Measurements from ENCODE around the gene DNAAF1.

DNAAF1 gene

DNA sequence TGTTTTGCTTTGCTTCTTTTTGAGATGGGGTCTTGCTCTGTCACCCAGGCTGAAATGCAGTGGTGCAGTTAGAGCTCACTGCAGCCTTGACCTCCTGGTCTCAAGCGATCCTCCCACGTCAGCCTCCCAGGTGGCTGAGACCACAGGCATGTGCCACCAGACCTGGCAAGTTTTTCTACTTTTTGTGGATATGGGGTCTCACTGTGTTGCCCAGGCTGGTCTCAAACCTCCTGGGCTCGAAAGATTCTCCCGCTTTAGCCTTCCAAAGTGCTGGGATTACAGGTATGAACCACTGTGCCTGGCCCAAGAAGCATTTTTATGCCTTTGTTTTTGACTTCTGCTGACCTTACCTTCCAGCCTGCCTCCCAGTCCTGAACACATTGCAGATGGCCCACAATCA is 10.1 kb downstream of the DNAAF1 start:
- Histone ChIP-seq H3K9me2 (replicated peaks; ENCODE audit: control insufficient read depth, low read length) (no peaks in the 10 kb centered on the region), H3K4me3 (ENCODE audit: low read length) (no peak overlapping the region), H3F3A (ENCODE audit: control insufficient read depth, insufficient read depth) (no peaks in the 10 kb centered on the region), H3K79me2 (ENCODE audit: control insufficient read depth, low read length) (no peaks in the 10 kb centered on the region), H3K9me3 (ENCODE audit: control insufficient read depth, insufficient read depth, low read length) (no peaks in the 10 kb centered on the region), H4K20me1 (ENCODE audit: control insufficient read depth, insufficient read depth, low read depth, low read length) (no peaks in the 10 kb centered on the region), H3K36me3 (ENCODE audit: control insufficient read depth, low read length) (no peaks in the 10 kb centered on the region), H3K27me3 (ENCODE audit: control insufficient read depth, low read length) (peaks cover 24% of the 10 kb centered on the region), H3K27ac (ENCODE audit: low read depth, low read length) (no peak overlapping the region), H3K4me2 (ENCODE audit: low read length) (no peak overlapping the region), H3K4me1 (ENCODE audit: control insufficient read depth, low read length) (no peaks in the 10 kb centered on the region)
- no peak for TF ChIP-seq EZH2phosphoT487 (IDR thresholded peaks at IDR 0.05; ENCODE audit: borderline replicate concordance, low read length)
- no peak for TF ChIP-seq CTCF (IDR thresholded peaks at IDR 0.05; ENCODE audit: low read depth, low read length, poor library complexity, severe bottlenecking)

- no peak for TF ChIP-seq CTCF (IDR thresholded peaks at IDR 0.05; ENCODE audit: low read depth, low read length, poor library complexity, severe bottlenecking)
- TF ChIP-seq EZH2phosphoT487 (IDR thresholded peaks at IDR 0.05; ENCODE audit: borderline replicate concordance, low read length): no peak
These were observed 10.7 kb downstream of the DNAAF1 start for GRCh38 chr16:84155771-84156170.

DNA sequence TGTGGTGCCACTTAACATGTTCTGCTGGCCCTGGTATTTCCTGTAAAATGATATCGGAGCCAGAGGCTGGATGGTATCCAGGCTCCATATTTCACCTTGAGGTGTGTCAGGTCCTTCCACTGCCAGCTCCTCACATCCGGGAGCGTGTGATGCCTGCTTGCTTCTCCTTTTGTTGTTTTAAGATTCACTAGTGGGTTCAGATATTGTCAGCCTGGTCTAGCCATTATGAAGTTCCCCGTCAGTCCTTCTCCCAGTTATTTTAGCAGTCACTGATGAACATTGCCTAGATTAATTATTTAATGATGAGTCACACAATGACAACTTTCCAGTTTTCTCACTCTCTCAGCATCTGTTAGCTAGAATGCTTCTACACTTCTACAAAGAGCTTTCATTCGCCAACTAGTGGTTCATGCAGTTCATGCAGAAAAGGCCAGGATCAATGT is 11.3 kb downstream of the DNAAF1 start:
- H3K27ac ChIP-seq (ENCODE audit: low read depth, low read length): no peak overlapping the region
- H3K36me3 ChIP-seq (ENCODE audit: control insufficient read depth, low read length): no peaks in the 10 kb centered on the region
- H3K79me2 ChIP-seq (ENCODE audit: control insufficient read depth, low read length): no peaks in the 10 kb centered on the region
- no peaks in the 10 kb centered on the region for H4K20me1 ChIP-seq (ENCODE audit: control insufficient read depth, insufficient read depth, low read depth, low read length)
- H3K4me1 ChIP-seq (ENCODE audit: control insufficient read depth, low read length): no peaks in the 10 kb centered on the region
- peaks cover 26% of the 10 kb centered on the region for H3K27me3 ChIP-seq (ENCODE audit: control insufficient read depth, low read length)
- TF ChIP-seq EZH2phosphoT487 (IDR thresholded peaks at IDR 0.05; ENCODE audit: borderline replicate concordance, low read length): no peak
- peak; percentile 12 for TF ChIP-seq CTCF (IDR thresholded peaks at IDR 0.05; ENCODE audit: low read depth, low read length, poor library complexity, severe bottlenecking)
- H3K4me2 ChIP-seq (ENCODE audit: low read length): no peak overlapping the region
- no peaks in the 10 kb centered on the region for H3K9me2 ChIP-seq (replicated peaks; ENCODE audit: control insufficient read depth, low read length)
- H3K9me3 ChIP-seq (ENCODE audit: control insufficient read depth, insufficient read depth, low read length): no peaks in the 10 kb centered on the region
- no peak overlapping the region for H3K4me3 ChIP-seq (ENCODE audit: low read length)
- no peaks in the 10 kb centered on the region for H3F3A ChIP-seq (ENCODE audit: control insufficient read depth, insufficient read depth)

More at GRCh38 chr16:84155771-84156170, 10.7 kb downstream of the DNAAF1 start:
- no peaks in the 10 kb centered on the region for H4K20me1 ChIP-seq (ENCODE audit: control insufficient read depth, insufficient read depth, low read depth, low read length)
- no peak overlapping the region for H3K27ac ChIP-seq (ENCODE audit: low read depth, low read length)
- H3K9me3 ChIP-seq (ENCODE audit: control insufficient read depth, insufficient read depth, low read length): no peaks in the 10 kb centered on the region
- H3K36me3 ChIP-seq (ENCODE audit: control insufficient read depth, low read length): no peaks in the 10 kb centered on the region
- H3K4me3 ChIP-seq (ENCODE audit: low read length): no peak overlapping the region
- no peaks in the 10 kb centered on the region for H3F3A ChIP-seq (ENCODE audit: control insufficient read depth, insufficient read depth)
- no peak overlapping the region for H3K4me2 ChIP-seq (ENCODE audit: low read length)
- peaks cover 24% of the 10 kb centered on the region for H3K27me3 ChIP-seq (ENCODE audit: control insufficient read depth, low read length)
- no peaks in the 10 kb centered on the region for H3K4me1 ChIP-seq (ENCODE audit: control insufficient read depth, low read length)
- no peaks in the 10 kb centered on the region for H3K79me2 ChIP-seq (ENCODE audit: control insufficient read depth, low read length)
- no peaks in the 10 kb centered on the region for H3K9me2 ChIP-seq (replicated peaks; ENCODE audit: control insufficient read depth, low read length)
